ENCODE measurements around the gene KCNJ5.

Gene KCNJ5

DNA sequence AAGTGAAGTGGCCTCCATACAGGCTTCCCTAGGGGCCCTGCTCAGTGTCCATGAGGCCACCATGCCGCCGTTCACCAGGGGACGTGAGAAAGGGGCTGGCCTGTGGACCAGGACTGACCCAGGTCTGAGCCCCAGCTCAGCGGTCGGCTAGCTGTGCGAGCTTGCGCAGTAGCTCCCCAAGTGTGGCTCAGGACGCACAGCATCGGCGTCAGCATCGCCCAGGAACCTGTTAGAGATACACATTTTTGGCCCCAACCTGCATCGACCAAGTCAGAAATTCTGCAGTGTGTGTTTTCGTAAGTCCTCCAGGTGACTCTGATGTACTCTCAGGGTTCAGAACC, 51.1 kb downstream of the KCNJ5 start:
- TF ChIP-seq CTCF (IDR thresholded peaks at IDR 0.05; ENCODE audit: insufficient read depth, low read length, poor library complexity, severe bottlenecking) (no peak), EZH2phosphoT487 (conservative IDR thresholded peaks at IDR 0.05; ENCODE audit: low read length) (no peak)
- Histone ChIP-seq H3K9ac (ENCODE audit: low read length) (no peak overlapping the region), H2AFZ (ENCODE audit: low read depth, low read length, severe bottlenecking) (no peak overlapping the region), H3K36me3 (ENCODE audit: low read length) (no peaks in the 10 kb centered on the region), H3K4me2 (ENCODE audit: low read depth, low read length, poor library complexity, severe bottlenecking) (no peak overlapping the region), H3K9me3 (ENCODE audit: insufficient read depth, low read length) (no peaks in the 10 kb centered on the region), H3K27me3 (ENCODE audit: low read length) (no peaks in the 10 kb centered on the region), H3K4me3 (ENCODE audit: insufficient read depth, low read length, poor library complexity, severe bottlenecking) (no peak overlapping the region), H3K27ac (ENCODE audit: low read depth, low read length) (no peak overlapping the region), H4K20me1 (ENCODE audit: low read depth, low read length) (no peaks in the 10 kb centered on the region), H3K79me2 (ENCODE audit: insufficient read depth, low read length) (no peaks in the 10 kb centered on the region), H3K9me2 (replicated peaks; ENCODE audit: insufficient read depth, low read length) (no peaks in the 10 kb centered on the region), H3F3A (ENCODE audit: insufficient read depth) (no peaks in the 10 kb centered on the region)

- Histone ChIP-seq H3K27me3 (ENCODE audit: low read length) (no peaks in the 10 kb centered on the region), H3K79me2 (ENCODE audit: insufficient read depth, low read length) (no peaks in the 10 kb centered on the region), H3K4me3 (ENCODE audit: insufficient read depth, low read length, poor library complexity, severe bottlenecking) (no peak within 1 kb of the TSS), H3F3A (ENCODE audit: insufficient read depth) (no peaks in the 10 kb centered on the region), H3K9ac (ENCODE audit: low read length) (no peak within 1 kb of the TSS), H3K9me2 (replicated peaks; ENCODE audit: insufficient read depth, low read length) (no peaks in the 10 kb centered on the region), H3K9me3 (ENCODE audit: insufficient read depth, low read length) (no peaks in the 10 kb centered on the region), H3K4me2 (ENCODE audit: low read depth, low read length, poor library complexity, severe bottlenecking) (no peak within 1 kb of the TSS), H3K27ac (ENCODE audit: low read depth, low read length) (no peak within 1 kb of the TSS), H3K36me3 (ENCODE audit: low read length) (no peaks in the 10 kb centered on the region), H2AFZ (ENCODE audit: low read depth, low read length, severe bottlenecking) (no peak within 1 kb of the TSS), H4K20me1 (ENCODE audit: low read depth, low read length) (no peaks in the 10 kb centered on the region)
- TF ChIP-seq CTCF (IDR thresholded peaks at IDR 0.05; ENCODE audit: insufficient read depth, low read length, poor library complexity, severe bottlenecking), result no peak
- TF ChIP-seq EZH2phosphoT487 (conservative IDR thresholded peaks at IDR 0.05; ENCODE audit: low read length), result no peak
Observed at GRCh38 chr11:128942817-128943427, 51.8 kb downstream of the KCNJ5 start, which contains the start of gene TP53AIP1. Gene TP53AIP1, minus strand, starts transcription at chr11:128942871. Its CDS starts 5,053 bp downstream, at chr11:128937818.

- Histone ChIP-seq H2AFZ (ENCODE audit: low read depth, low read length, severe bottlenecking) (no peak overlapping the region), H3K4me3 (ENCODE audit: insufficient read depth, low read length, poor library complexity, severe bottlenecking) (no peak overlapping the region), H4K20me1 (ENCODE audit: low read depth, low read length) (no peaks in the 10 kb centered on the region), H3K79me2 (ENCODE audit: insufficient read depth, low read length) (no peaks in the 10 kb centered on the region), H3K27me3 (ENCODE audit: low read length) (no peaks in the 10 kb centered on the region), H3K36me3 (ENCODE audit: low read length) (no peaks in the 10 kb centered on the region), H3K4me2 (ENCODE audit: low read depth, low read length, poor library complexity, severe bottlenecking) (no peak overlapping the region), H3K9ac (ENCODE audit: low read length) (no peak overlapping the region), H3F3A (ENCODE audit: insufficient read depth) (no peaks in the 10 kb centered on the region), H3K27ac (ENCODE audit: low read depth, low read length) (no peak overlapping the region), H3K9me3 (ENCODE audit: insufficient read depth, low read length) (no peaks in the 10 kb centered on the region), H3K9me2 (replicated peaks; ENCODE audit: insufficient read depth, low read length) (no peaks in the 10 kb centered on the region)
- TF ChIP-seq EZH2phosphoT487 (conservative IDR thresholded peaks at IDR 0.05; ENCODE audit: low read length) (no peak), CTCF (IDR thresholded peaks at IDR 0.05; ENCODE audit: insufficient read depth, low read length, poor library complexity, severe bottlenecking) (no peak)
Observed at GRCh38 chr11:128943428-128943976, 52.3 kb downstream of the KCNJ5 start.
